GM18505 (cell line): ENCODE results near the gene SPART.
"Not testable (repeated sequence)": the region's sequence is repeated elsewhere in the genome, so short reads cannot be mapped to it uniquely, and the experiment has no call there.

Experiments
- ATAC-seq: cut with Tn5 transposase; IDR thresholded peaks from one replicate; pipeline ENCODE4 v1.9.1; 2021; ENCODE audit not compliant: unreplicated experiment
- POLR2A ChIP-seq: IDR thresholded peaks from 4 replicates; pipeline ENCODE4 v1.6.1; 2011; ENCODE audit warnings: borderline replicate concordance; ENCODE audit not compliant: insufficient read depth, insufficient read length; ENCODE audit errors: extremely low read depth

Gene SPART

GRCh38 chr13:36323408-36323807, 22.8 kb downstream of the SPART start:
- TF ChIP-seq POLR2A, result no peak
- ATAC-seq, result no peak

GRCh38 chr13:36319793-36320192, 26.4 kb downstream of the SPART start:
- not testable (repeated sequence) for ATAC-seq

GRCh38 chr13:36313047-36313969, 32.9 kb downstream of the SPART start:
- TF ChIP-seq POLR2A, result no peak
- ATAC-seq, result no peak

DNA sequence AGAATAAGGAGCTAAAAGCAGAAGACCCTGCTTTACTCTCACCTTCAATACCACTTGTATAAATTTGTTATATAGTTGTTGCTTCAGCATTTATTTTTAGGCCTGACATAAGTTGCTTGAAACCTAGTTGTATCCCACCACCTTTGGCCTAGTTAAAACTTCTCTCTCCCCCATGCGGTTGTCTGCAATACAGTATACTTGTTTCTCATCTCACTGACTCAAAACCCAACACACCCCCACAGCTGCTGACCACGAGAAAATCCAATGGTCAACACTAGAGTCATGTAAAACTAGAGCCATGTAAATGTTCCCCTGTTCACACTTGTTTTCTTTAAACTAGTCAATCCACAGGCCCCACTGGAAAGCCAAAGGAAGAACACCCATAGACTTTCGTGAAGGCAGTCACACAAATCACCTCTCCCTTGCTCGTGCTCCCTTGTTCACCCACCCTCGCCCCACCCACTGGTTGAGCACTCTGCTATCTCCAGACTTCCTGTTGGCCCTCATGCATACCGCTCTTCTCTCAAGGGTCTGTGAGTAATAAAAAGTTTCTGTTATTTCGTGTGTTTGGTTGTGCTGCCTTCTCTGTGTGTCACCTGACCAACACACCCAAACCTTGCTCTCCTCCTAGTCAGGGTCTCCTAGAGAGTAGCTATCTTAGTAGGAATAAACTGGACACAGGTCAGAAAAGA, 35.6 kb downstream of the SPART start:
- no peak for TF ChIP-seq POLR2A
- ATAC-seq, result no peak

- no peak for TF ChIP-seq POLR2A
- no peak for ATAC-seq
These were observed 43.9 kb downstream of the SPART start for GRCh38 chr13:36302289-36302688.

- ATAC-seq, result not testable (repeated sequence)
These were observed 46.7 kb downstream of the SPART start for GRCh38 chr13:36299469-36299868.

- ATAC-seq, result no peak
- no peak for TF ChIP-seq POLR2A
These were observed 47.6 kb downstream of the SPART start for GRCh38 chr13:36298535-36299068.

DNA sequence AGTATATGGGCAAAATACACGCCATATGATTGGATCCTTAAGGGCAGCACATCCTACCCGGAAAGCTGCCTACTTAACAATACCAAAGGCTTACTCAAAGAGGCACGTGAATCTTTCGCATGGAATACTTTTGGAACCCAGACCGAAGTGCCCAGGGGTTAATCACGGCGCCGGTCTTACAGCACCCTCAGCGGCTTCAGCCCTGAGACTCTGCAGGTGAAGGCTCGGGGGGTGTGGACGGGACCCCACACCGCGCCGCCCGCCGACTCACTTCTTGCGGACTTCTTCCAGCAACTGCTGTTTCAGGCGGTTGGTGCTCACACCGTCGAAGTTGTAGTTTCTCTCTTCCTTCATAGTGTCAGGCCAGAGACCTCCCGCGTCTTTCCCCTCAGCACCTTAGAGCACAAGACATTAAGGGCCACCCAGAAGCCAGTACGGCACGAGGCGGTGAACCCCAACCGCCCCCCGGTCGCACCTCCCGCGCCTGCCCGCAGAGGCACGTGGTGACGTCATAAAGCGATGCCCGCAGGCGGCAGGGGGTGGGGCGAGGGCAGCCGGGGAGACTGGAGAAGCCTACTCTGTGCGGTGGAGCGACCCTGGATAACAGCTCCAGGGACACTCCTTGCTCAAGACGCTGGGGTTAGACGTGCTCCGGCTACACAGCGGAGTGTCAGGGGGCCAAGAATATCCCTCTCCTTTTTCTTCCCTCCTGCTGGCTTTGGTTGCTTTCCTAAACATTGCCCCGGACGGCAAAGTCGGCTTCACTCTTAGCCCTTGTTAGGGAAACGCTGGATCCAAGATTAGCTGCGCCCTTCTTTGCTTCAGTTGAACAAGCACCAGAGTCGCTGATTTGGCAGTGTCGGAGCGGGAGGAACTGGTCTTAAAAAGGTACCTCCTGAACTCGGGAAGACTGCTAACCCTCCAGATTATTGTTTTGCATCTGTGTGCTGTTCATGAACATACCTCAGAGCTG, 48.5 kb downstream of the SPART start, which contains the start of gene CCDC169:
Gene CCDC169 (minus strand): TSS at position 449 of the 973 bp plus-strand sequence. CDS start 95 bp downstream, at position 354.
- peak; percentile 57 for ATAC-seq

GRCh38 chr13:36294096-36294495, 52.1 kb downstream of the SPART start:
- no peak for TF ChIP-seq POLR2A
- no peak for ATAC-seq

More for the DNA sequence above, 48.5 kb downstream of the SPART start, which contains the start of gene CCDC169:
- no peak for TF ChIP-seq POLR2A

DNA sequence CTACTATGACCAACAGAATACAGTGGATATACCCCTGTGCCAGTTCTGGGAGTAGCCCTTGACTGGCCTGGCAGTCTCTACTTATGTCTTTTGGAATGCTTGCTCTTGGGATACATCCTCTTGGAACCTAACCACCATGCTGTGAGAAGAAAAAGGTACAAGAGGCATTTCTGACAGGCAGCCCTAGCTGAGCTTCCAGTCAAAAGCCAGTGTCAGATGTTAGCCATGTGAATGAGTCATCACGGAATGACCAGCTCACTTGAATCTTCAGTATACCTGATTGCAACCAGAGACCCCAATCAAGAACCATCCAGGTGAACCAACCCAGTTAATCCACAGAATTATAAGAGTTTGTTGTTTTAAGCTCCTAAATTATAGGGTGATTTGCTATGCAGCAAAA, 52.7 kb downstream of the SPART start:
- no peak for TF ChIP-seq POLR2A
- ATAC-seq, result no peak

DNA sequence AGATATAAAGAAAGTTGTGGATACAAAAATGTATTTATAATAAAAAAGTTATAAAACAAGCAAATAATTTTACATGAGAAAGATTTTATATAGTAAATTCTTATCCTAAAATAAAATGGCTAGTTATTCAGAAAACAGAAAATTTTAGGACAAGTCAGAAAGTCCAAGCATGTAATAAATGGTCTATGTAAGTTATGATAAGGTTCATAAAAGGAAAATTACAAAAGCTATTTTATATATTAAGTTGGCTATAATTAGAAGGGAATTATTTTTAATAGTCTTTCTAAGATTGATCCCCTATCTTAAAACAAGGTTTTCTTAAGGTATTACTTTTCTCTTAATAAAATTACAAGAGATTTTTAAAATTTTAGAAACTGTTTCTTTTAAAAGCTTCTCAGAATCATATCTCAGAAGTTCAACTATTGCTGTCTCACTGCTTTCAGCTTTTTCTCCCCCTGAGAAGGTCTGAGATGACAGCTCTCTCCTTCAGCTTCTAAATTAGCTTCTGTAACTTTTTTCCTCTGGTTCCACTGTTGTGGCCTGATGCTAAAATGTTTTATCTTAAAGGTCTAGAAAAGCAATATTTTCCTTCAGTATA, 57.3 kb downstream of the SPART start:
- TF ChIP-seq POLR2A, result no peak

GRCh38 chr13:36286006-36286405, 60.2 kb downstream of the SPART start:
- ATAC-seq, result no peak
- TF ChIP-seq POLR2A, result no peak

More for the DNA sequence above, 57.3 kb downstream of the SPART start:
- no peak for ATAC-seq
